IPS-11a (cell line): ENCODE measurements around the gene UVRAG.
"Not testable (repeated sequence)": the region's sequence is repeated elsewhere in the genome, so short reads cannot be mapped to it uniquely, and the experiment has no call there.

Source experiments
- H3K4me3 ChIP-seq: one replicate; pipeline ENCODE4 v1.5.1; 2013; ENCODE audit warnings: low read depth, low read length, control low read depth

Gene UVRAG

GRCh38 chr11:75910426-75911145, 95.6 kb downstream of the UVRAG start:
- H3K4me3 ChIP-seq: no peak overlapping the region

- no peak overlapping the region for H3K4me3 ChIP-seq
Measured at GRCh38 chr11:75911459-75911858, 96.4 kb downstream of the UVRAG start.

- H3K4me3 ChIP-seq: no peak overlapping the region
Measured at GRCh38 chr11:75913984-75914383, 99.0 kb downstream of the UVRAG start.

- no peak overlapping the region for H3K4me3 ChIP-seq
Measured at GRCh38 chr11:75916882-75917281, 101.9 kb downstream of the UVRAG start.

GRCh38 chr11:75918331-75918730, 103.3 kb downstream of the UVRAG start:
- no peak overlapping the region for H3K4me3 ChIP-seq

GRCh38 chr11:75919525-75919924, 104.5 kb downstream of the UVRAG start:
- no peak overlapping the region for H3K4me3 ChIP-seq

- H3K4me3 ChIP-seq: no peak overlapping the region
Measured at GRCh38 chr11:75920848-75921247, 105.8 kb downstream of the UVRAG start.

- H3K4me3 ChIP-seq: no peak overlapping the region
Measured at GRCh38 chr11:75921808-75922207, 106.8 kb downstream of the UVRAG start.

GRCh38 chr11:75924966-75925784, 110.2 kb downstream of the UVRAG start:
- H3K4me3 ChIP-seq: no peak overlapping the region

GRCh38 chr11:75925785-75926164, 110.8 kb downstream of the UVRAG start:
- H3K4me3 ChIP-seq: no peak overlapping the region

GRCh38 chr11:75929706-75930105, 114.7 kb downstream of the UVRAG start:
- no peak overlapping the region for H3K4me3 ChIP-seq

- H3K4me3 ChIP-seq: no peak overlapping the region
Measured at GRCh38 chr11:75930534-75930933, 115.5 kb downstream of the UVRAG start.

GRCh38 chr11:75931124-75931523, 116.1 kb downstream of the UVRAG start:
- no peak overlapping the region for H3K4me3 ChIP-seq

- H3K4me3 ChIP-seq: not testable (repeated sequence)
Measured at GRCh38 chr11:75933736-75934135, 118.7 kb downstream of the UVRAG start.

GRCh38 chr11:75934851-75935250, 119.8 kb downstream of the UVRAG start:
- no peak overlapping the region for H3K4me3 ChIP-seq

GRCh38 chr11:75938543-75938942, 123.5 kb downstream of the UVRAG start:
- H3K4me3 ChIP-seq: no peak overlapping the region

GRCh38 chr11:75939516-75939915, 124.5 kb downstream of the UVRAG start:
- no peak overlapping the region for H3K4me3 ChIP-seq

- H3K4me3 ChIP-seq: no peak overlapping the region
Measured at GRCh38 chr11:75939992-75940391, 125.0 kb downstream of the UVRAG start.

- no peak overlapping the region for H3K4me3 ChIP-seq
Measured at GRCh38 chr11:75940911-75941310, 125.9 kb downstream of the UVRAG start.

GRCh38 chr11:75944515-75944914, 129.5 kb downstream of the UVRAG start:
- no peak overlapping the region for H3K4me3 ChIP-seq

GRCh38 chr11:75945446-75945845, 130.4 kb downstream of the UVRAG start:
- no peak overlapping the region for H3K4me3 ChIP-seq

- H3K4me3 ChIP-seq: no peak overlapping the region
Measured at GRCh38 chr11:75945947-75946346, 130.9 kb downstream of the UVRAG start.
